ENCODE measurements around the gene VPS51. TPM values are rescaled to one million over a fixed set of nuclear protein-coding genes. Genes with fewer than 3 reads are reported as not detected.

VPS51 gene
- total and polyA plus RNA-seq, 2 donors from 2014 or later = 98.3 to 110 TPM

- peak; percentile 67 for FAIRE-seq
Observed at GRCh38 chr11:65121865-65122696, 26.1 kb downstream of the VPS51 start, which contains the start of the genes FAU and MRPL49. TSS of gene FAU (minus strand) at chr11:65122134. CDS start at chr11:65121813, 321 bp downstream. TSS of gene MRPL49 (plus strand) at chr11:65122321. CDS start at chr11:65122347, 26 bp downstream.

GRCh38 chr11:65124480-65125196 lies 28.6 kb downstream of the VPS51 start:
- Histone ChIP-seq H3K9ac (ENCODE audit: low read length in 3 of 3) (no peak overlapping the region), H3K9me3 (ENCODE audit: control insufficient read depth in 2 of 3, insufficient read depth in 1 of 3, low read length in 3 of 3) (no peaks in the 10 kb centered on the region), H3K36me3 (ENCODE audit: control insufficient read depth in 2 of 3, insufficient read depth in 3 of 3, low read length in 3 of 3) (peaks cover 7 to 62% (median 28%) of the 10 kb centered on the region in 3 donors), H3K4me1 (ENCODE audit: control insufficient read depth in 2 of 3, insufficient read depth in 2 of 3, low read depth in 1 of 3, low read length in 3 of 3) (peaks cover 2 to 13% (median 11%) of the 10 kb centered on the region in 3 donors), H3K4me3 (ENCODE audit: low read length in 3 of 3) (no peak overlapping the region), H3K27me3 (ENCODE audit: control insufficient read depth, insufficient read depth, low read length) (no peaks in the 10 kb centered on the region), H3K27ac (ENCODE audit: low read depth in 2 of 2, low read length in 2 of 2) (no peak overlapping the region)
- intact Hi-C loops (cut with DNase I) = no loop called here
- FAIRE-seq (no peak), DNase-seq (peak in 2 of 5 donors; percentile 5 to 12)
- no peak for TF ChIP-seq CTCF (IDR thresholded peaks at IDR 0.05; ENCODE audit: borderline replicate concordance, extremely low read depth, insufficient read depth)

More at GRCh38 chr11:65121865-65122696, 26.1 kb downstream of the VPS51 start, which contains the start of the genes FAU and MRPL49:
- H3K4me3 ChIP-seq (ENCODE audit: low read length in 3 of 3) = peak within 1 kb of the TSS; percentile 93 to 99 (median 98)
- H3K9me3 ChIP-seq (ENCODE audit: control insufficient read depth in 2 of 3, insufficient read depth in 1 of 3, low read length in 3 of 3) = no peaks in the 10 kb centered on the region
- DNase-seq = peak; percentile 98 to 99 (median 99)
- H3K27me3 ChIP-seq (ENCODE audit: control insufficient read depth, insufficient read depth, low read length) = no peaks in the 10 kb centered on the region
- H3K4me1 ChIP-seq (ENCODE audit: control insufficient read depth in 2 of 3, insufficient read depth in 2 of 3, low read depth in 1 of 3, low read length in 3 of 3) = peaks cover 2 to 13% (median 11%) of the 10 kb centered on the region in 3 donors
- peaks cover 2 to 43% (median 23%) of the 10 kb centered on the region in 3 donors for H3K36me3 ChIP-seq (ENCODE audit: control insufficient read depth in 2 of 3, insufficient read depth in 3 of 3, low read length in 3 of 3)
- intact Hi-C loops (cut with DNase I) = no loop called here
- H3K9ac ChIP-seq (ENCODE audit: low read length in 3 of 3) = peak within 1 kb of the TSS; percentile 97 to 99 (median 99)
- no peak for TF ChIP-seq CTCF (IDR thresholded peaks at IDR 0.05; ENCODE audit: borderline replicate concordance, extremely low read depth, insufficient read depth)
- peak within 1 kb of the TSS; percentile 90 to 96 for H3K27ac ChIP-seq (ENCODE audit: low read depth in 2 of 2, low read length in 2 of 2)

- Histone ChIP-seq H3K36me3 (ENCODE audit: control insufficient read depth in 2 of 3, insufficient read depth in 3 of 3, low read length in 3 of 3) (peaks cover 7 to 63% (median 25%) of the 10 kb centered on the region in 3 donors), H3K4me1 (ENCODE audit: control insufficient read depth in 2 of 3, insufficient read depth in 2 of 3, low read depth in 1 of 3, low read length in 3 of 3) (peaks cover 2 to 13% (median 11%) of the 10 kb centered on the region in 3 donors), H3K9me3 (ENCODE audit: control insufficient read depth in 2 of 3, insufficient read depth in 1 of 3, low read length in 3 of 3) (no peaks in the 10 kb centered on the region), H3K4me3 (ENCODE audit: low read length in 3 of 3) (no peak overlapping the region), H3K9ac (ENCODE audit: low read length in 3 of 3) (no peak overlapping the region), H3K27ac (ENCODE audit: low read depth in 2 of 2, low read length in 2 of 2) (no peak overlapping the region), H3K27me3 (ENCODE audit: control insufficient read depth, insufficient read depth, low read length) (no peaks in the 10 kb centered on the region)
- FAIRE-seq (no peak), DNase-seq (peak in 1 of 5 donors; percentile 4)
- no peak for TF ChIP-seq CTCF (IDR thresholded peaks at IDR 0.05; ENCODE audit: borderline replicate concordance, extremely low read depth, insufficient read depth)
- intact Hi-C loops (cut with DNase I) = no loop called here
Observed at GRCh38 chr11:65125197-65126056, 29.4 kb downstream of the VPS51 start.
